HG02588 (cell line): ENCODE data around the gene SFTA2.

Experiments
- ATAC-seq: cut with Tn5 transposase; IDR thresholded peaks from one replicate; pipeline ENCODE4 v1.9.1; 2021; ENCODE audit warnings: mild to moderate bottlenecking, moderate library complexity; ENCODE audit not compliant: unreplicated experiment

Gene SFTA2

GRCh38 chr6:30891816-30892538 lies 40.0 kb downstream of the SFTA2 start:
- ATAC-seq: no peak

- no peak for ATAC-seq
These were observed 40.6 kb downstream of the SFTA2 start for GRCh38 chr6:30891450-30891723.

- no peak for ATAC-seq
These were observed 41.1 kb downstream of the SFTA2 start for GRCh38 chr6:30890646-30891449.

- ATAC-seq: no peak
These were observed 41.9 kb downstream of the SFTA2 start for GRCh38 chr6:30889921-30890645.

- no peak for ATAC-seq
These were observed 42.5 kb downstream of the SFTA2 start for GRCh38 chr6:30889496-30889885.

- ATAC-seq: no peak
These were observed 43.0 kb downstream of the SFTA2 start for GRCh38 chr6:30888816-30889495.

GRCh38 chr6:30887901-30888815 lies 43.8 kb downstream of the SFTA2 start:
- no peak for ATAC-seq

- ATAC-seq: no peak
These were observed 45.1 kb downstream of the SFTA2 start for GRCh38 chr6:30886897-30887255.

- ATAC-seq: no peak
These were observed 45.7 kb downstream of the SFTA2 start for GRCh38 chr6:30885999-30886896.

GRCh38 chr6:30885481-30885998 lies 46.4 kb downstream of the SFTA2 start:
- no peak for ATAC-seq

GRCh38 chr6:30884521-30885480 lies 47.2 kb downstream of the SFTA2 start:
- ATAC-seq: no peak

- ATAC-seq: no peak
These were observed 48.1 kb downstream of the SFTA2 start, which contains the start of gene DDR1 for GRCh38 chr6:30883685-30884520. Gene DDR1 (plus strand): TSS chr6:30884519. CDS start chr6:30888730, 4,211 bp downstream.

GRCh38 chr6:30882759-30883684 lies 48.9 kb downstream of the SFTA2 start:
- ATAC-seq: no peak

GRCh38 chr6:30882204-30882758 lies 49.7 kb downstream of the SFTA2 start:
- ATAC-seq: no peak

GRCh38 chr6:30881392-30882203 lies 50.4 kb downstream of the SFTA2 start:
- no peak for ATAC-seq
